Activated B cell treated with CpG ODN at 0.5 μM for 24 hours (primary cell): ENCODE results near the gene DLG2. TPM values are rescaled to one million over a fixed set of nuclear protein-coding genes. Genes with fewer than 3 reads are reported as not detected.

Experiments used
- ATAC-seq: fragments of 200-7000 bp; cut with Tn5 transposase; one replicate; pipeline ENCODE4 v1.10.0; 2021; ENCODE audit warnings: low read depth, mild to moderate bottlenecking, moderate library complexity
- CTCF ChIA-PET: fragments of 350-600 bp; sonication (Branson Sonifier 250); formaldehyde crosslinking; loops from one replicate; lab custom pipeline; 2021; ENCODE audit warnings: antibody characterized with exemption; lab: Charles Lee
- POLR2A ChIA-PET: fragments of 350-600 bp; sonication (Branson Sonifier 250); formaldehyde crosslinking; loops from one replicate; lab custom pipeline; 2021; ENCODE audit warnings: antibody characterized with exemption; lab: Charles Lee
- DNase-seq: peaks from one replicate; pipeline ENCODE4 v3.0.0; 2022
- H3K27ac Mint-ChIP-seq: one replicate; pipeline ENCODE4 v1.8.0; 2020; ENCODE audit warnings: mixed read lengths
- H3K27me3 Mint-ChIP-seq: one replicate; pipeline ENCODE4 v1.8.0; 2021; ENCODE audit warnings: mixed read lengths
- H3K36me3 Mint-ChIP-seq: one replicate; pipeline ENCODE4 v1.8.0; 2021; ENCODE audit warnings: low read depth, mixed read lengths
- H3K4me1 Mint-ChIP-seq: one replicate; pipeline ENCODE4 v1.8.0; 2021; ENCODE audit warnings: mixed read lengths
- H3K4me3 Mint-ChIP-seq: one replicate; pipeline ENCODE4 v1.8.0; 2020; ENCODE audit warnings: mild to moderate bottlenecking, mixed read lengths
- H3K9me3 Mint-ChIP-seq: one replicate; pipeline ENCODE4 v1.8.0; 2020; ENCODE audit warnings: mixed read lengths
- CTCF ChIP-seq: fragments of 200-600 bp; IDR thresholded peaks from one replicate; pipeline ENCODE4 v1.8.0; 2022; ENCODE audit warnings: antibody characterized with exemption, mild to moderate bottlenecking
- intact Hi-C: fragments of 100-400 bp; cut with micrococcal nuclease; formaldehyde crosslinking; loops from one replicate; pipeline ENCODE4 v1.15.1; 2024
- total RNA-seq: library from RNA; stranded (reverse); gene quantifications from 2 replicates; pipeline ENCODE4 v1.2.3, GENCODE V29; 2022

DLG2 gene
- total RNA-seq, 1 donor from 2014 or later, result 2.7 TPM

- CTCF ChIA-PET, result no interaction called here
- Mint-ChIP-seq H3K9me3 (peaks cover 6% of the 10 kb centered on the region), H3K27ac (no peak overlapping the region), H3K4me3 (no peak overlapping the region), H3K4me1 (no peaks in the 10 kb centered on the region), H3K27me3 (no peaks in the 10 kb centered on the region), H3K36me3 (no peaks in the 10 kb centered on the region)
- intact Hi-C loops, result no loop called here
- POLR2A ChIA-PET, result no interaction called here
- TF ChIP-seq CTCF, result no peak
- no peak for DNase-seq
- no peak for ATAC-seq
Measured at GRCh38 chr11:85603220-85603619, 23.9 kb downstream of the DLG2 start.

- CTCF ChIA-PET, result no interaction called here
- DNase-seq (no peak), ATAC-seq (no peak)
- Mint-ChIP-seq H3K27me3 (no peaks in the 10 kb centered on the region), H3K27ac (no peak overlapping the region), H3K36me3 (no peaks in the 10 kb centered on the region), H3K4me3 (no peak overlapping the region), H3K9me3 (peaks cover 6% of the 10 kb centered on the region), H3K4me1 (no peaks in the 10 kb centered on the region)
- no peak for TF ChIP-seq CTCF
- intact Hi-C loops, result no loop called here
- POLR2A ChIA-PET, result no interaction called here
Measured at GRCh38 chr11:85602526-85603213, 24.5 kb downstream of the DLG2 start.

GRCh38 chr11:85599083-85599482 lies 28.1 kb downstream of the DLG2 start:
- H3K27me3 Mint-ChIP-seq, result no peaks in the 10 kb centered on the region
- POLR2A ChIA-PET, result no interaction called here
- H3K27ac Mint-ChIP-seq, result no peak overlapping the region
- H3K36me3 Mint-ChIP-seq, result no peaks in the 10 kb centered on the region
- no peaks in the 10 kb centered on the region for H3K4me1 Mint-ChIP-seq
- H3K9me3 Mint-ChIP-seq, result no peaks in the 10 kb centered on the region
- no peak for ATAC-seq
- TF ChIP-seq CTCF, result no peak
- no peak overlapping the region for H3K4me3 Mint-ChIP-seq
- DNase-seq, result no peak
- CTCF ChIA-PET, result no interaction called here
- intact Hi-C loops, result loop anchor here (5.0 to 10.0 kb wide), 3 partner anchors 858 to 1826 kb away; no protein-coding TSS in a partner anchor

- ChIA-PET CTCF (interaction anchor here (2.7 kb wide), 1 partner anchor 258 kb away, joined by 7 read pairs; the partner anchor contains the start of gene CCDC83), POLR2A (no interaction called here)
- no peak for DNase-seq
- no peak overlapping the region for H3K27ac Mint-ChIP-seq
- intact Hi-C loops, result loop anchor here (5.0 to 10.0 kb wide), 3 partner anchors 860 to 1828 kb away; no protein-coding TSS in a partner anchor
- no peaks in the 10 kb centered on the region for H3K27me3 Mint-ChIP-seq
- no peaks in the 10 kb centered on the region for H3K36me3 Mint-ChIP-seq
- ATAC-seq, result no peak
- no peaks in the 10 kb centered on the region for H3K4me1 Mint-ChIP-seq
- no peak overlapping the region for H3K4me3 Mint-ChIP-seq
- no peaks in the 10 kb centered on the region for H3K9me3 Mint-ChIP-seq
- TF ChIP-seq CTCF, result no peak
Measured at GRCh38 chr11:85596886-85597285, 30.3 kb downstream of the DLG2 start.

- no peaks in the 10 kb centered on the region for H3K27me3 Mint-ChIP-seq
- no peaks in the 10 kb centered on the region for H3K9me3 Mint-ChIP-seq
- ChIA-PET CTCF (interaction anchor here (0.9 to 2.7 kb wide), 3 partner anchors 259 to 1037 kb away, joined by 3 to 7 read pairs (median 5); partner anchors contain the start of gene CCDC83), POLR2A (interaction anchor here (0.6 kb wide), 1 partner anchor 686 kb away, joined by 3 read pairs; no protein-coding TSS in a partner anchor)
- H3K4me1 Mint-ChIP-seq, result no peaks in the 10 kb centered on the region
- no peaks in the 10 kb centered on the region for H3K36me3 Mint-ChIP-seq
- peak; percentile 35 for TF ChIP-seq CTCF
- ATAC-seq, result no peak
- intact Hi-C loops, result loop anchor here (1.0 to 10.0 kb wide), 11 partner anchors 33 to 1829 kb away; partner anchors contain the start of genes CCDC83 and TMEM126B
- no peak overlapping the region for H3K27ac Mint-ChIP-seq
- H3K4me3 Mint-ChIP-seq, result no peak overlapping the region
- DNase-seq, result no peak
Measured at GRCh38 chr11:85595285-85595884, 31.8 kb downstream of the DLG2 start.
